Fibroblast of skin of left quadriceps (primary cell): Measurements from ENCODE around the gene MAP2K1.
A peak's percentile ranks its signal among the peaks of the same experiment; 100 is the strongest.
"Not testable (repeated sequence)": the region's sequence is repeated elsewhere in the genome, so short reads cannot be mapped to it uniquely, and the experiment has no call there.

ENCODE experiments used
- DNase-seq, 2 experiments: peaks; one replicate each; pipeline ENCODE4 v3.0.0-alpha.2; 2013; ENCODE audit warnings: low read depth in 2 of 2

Gene MAP2K1

GRCh38 chr15:66393037-66393436, 6.3 kb downstream of the MAP2K1 start:
- not testable (repeated sequence) for DNase-seq

DNA sequence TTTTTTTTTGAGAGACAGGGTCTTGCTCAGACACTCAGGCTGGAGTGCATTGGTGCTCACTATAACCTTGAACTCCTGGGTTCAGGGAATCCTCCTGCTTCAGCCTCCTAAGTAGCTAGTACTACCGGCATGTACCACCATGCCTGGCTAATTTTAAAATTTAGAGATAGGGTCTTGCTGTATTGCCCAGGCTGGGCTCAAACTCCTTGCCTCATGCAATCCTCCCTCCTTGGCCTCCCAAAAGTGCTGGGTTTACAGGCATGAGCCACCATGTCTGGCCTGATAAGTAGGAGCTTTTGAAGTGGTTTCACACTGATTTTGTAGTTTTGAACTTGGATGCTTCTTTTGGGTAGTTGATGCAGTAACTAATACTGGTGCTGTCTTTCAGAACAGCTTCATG, 7.8 kb downstream of the MAP2K1 start:
- no peak for DNase-seq

GRCh38 chr15:66394915-66395314, 8.2 kb downstream of the MAP2K1 start:
- no peak for DNase-seq

GRCh38 chr15:66399276-66399675, 12.6 kb downstream of the MAP2K1 start:
- DNase-seq = no peak

DNA sequence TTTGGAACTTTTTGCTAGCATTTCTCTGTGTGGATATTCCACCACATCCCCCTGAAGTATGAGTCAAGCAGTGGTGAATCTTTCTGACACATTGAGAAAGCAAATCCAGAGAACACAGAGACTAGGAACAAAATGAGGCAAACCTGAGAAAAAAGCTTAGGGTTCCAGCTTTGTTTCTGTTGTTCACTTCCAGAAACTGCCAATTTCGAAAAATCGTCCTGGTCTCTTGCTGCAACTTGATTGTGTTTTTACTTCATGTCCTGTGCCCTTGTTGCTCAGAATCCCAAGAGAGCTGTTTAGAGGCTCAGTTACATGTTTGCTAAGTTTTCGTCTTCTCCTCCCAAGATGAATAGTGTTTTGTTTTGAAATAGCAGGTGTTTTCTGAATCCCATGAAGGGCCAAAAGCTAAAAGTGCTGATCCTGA, 13.7 kb downstream of the MAP2K1 start:
- DNase-seq = no peak

DNA sequence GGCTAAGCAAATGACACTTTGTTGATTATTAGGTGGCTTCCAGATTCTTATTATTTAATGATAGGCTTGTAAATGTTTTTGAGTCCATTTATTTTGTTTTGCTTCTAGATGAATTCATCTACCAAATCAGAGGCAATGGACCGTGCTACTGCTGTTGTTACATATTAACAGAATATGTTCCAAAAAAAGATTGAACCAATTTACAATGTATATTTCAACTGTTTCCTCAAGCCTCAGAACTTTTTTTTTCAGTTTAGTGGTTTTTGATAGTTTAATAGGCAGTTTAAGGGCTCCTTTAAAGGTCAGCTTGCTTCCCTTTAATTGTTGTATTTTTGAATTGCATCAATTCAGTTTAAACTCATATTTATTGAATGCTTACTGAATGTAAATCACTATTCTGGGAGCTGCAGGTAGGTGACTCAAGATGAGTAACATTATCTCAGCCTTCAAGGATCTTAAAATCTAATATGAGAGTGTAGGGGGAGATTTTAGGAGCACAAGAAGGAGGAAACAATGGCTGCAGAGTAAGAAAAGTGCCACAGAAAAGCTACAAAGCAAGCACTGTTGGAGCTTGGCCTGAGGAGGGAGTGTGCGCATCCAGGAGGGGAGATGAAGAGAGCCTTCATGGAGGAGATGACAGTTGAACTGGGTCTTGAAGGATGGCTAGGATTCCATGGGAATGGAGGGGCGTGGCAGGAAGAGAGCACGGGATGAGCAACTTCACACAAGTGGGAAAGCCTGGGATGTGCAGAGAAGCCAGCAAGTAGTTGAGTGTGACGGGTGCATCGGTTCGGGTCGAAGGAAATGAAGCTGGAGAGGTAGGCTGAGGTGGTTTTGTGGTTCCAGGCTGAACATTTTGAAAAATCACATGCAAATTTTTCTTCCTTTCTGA, 14.7 kb downstream of the MAP2K1 start:
- DNase-seq = no peak

DNA sequence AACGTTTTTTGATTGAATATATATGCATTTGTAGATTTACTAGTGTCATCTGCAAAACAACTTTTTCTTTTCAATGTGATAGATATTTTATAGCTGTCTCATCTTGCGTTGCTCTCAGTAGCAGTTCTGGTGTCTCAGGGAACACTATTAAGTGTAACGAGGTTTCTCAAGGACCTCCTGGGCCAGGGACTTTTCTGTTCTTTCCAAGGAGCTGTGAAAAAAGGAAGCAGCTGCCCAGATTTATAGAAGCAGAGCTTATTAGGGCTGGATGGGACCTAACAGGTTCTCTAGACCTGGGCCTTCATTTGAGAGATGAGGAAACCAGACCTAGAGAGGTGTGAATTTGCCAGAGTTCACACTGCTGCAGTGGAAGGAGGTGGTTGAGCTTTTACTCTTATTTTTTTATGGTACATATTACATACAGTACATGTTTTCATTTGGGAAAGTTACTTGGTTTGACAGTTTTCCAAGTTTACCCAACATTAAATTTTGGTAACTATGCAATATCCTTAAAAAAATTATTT, 16.1 kb downstream of the MAP2K1 start:
- no peak for DNase-seq

- no peak for DNase-seq
Measured at GRCh38 chr15:66403323-66403722, 16.6 kb downstream of the MAP2K1 start.

DNA sequence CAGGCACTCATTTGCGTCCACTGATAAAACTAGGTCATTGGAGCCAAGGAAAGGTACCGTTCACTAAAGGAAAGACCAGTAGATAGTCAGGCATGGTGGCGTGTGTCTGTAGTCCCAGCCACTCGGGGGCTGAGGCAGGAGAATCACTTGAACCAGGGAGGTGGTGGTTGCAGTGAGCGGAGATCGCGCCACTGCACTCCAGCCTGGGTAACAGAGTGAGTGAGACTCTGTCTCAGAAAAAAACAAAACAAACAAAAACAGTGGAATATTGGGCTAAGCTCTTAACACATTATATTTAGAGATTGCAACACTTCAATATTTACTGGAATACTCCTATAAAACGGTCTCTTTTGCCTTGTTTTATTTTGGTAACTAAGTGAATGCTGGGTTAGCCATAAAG, 17.4 kb downstream of the MAP2K1 start:
- no peak for DNase-seq

DNA sequence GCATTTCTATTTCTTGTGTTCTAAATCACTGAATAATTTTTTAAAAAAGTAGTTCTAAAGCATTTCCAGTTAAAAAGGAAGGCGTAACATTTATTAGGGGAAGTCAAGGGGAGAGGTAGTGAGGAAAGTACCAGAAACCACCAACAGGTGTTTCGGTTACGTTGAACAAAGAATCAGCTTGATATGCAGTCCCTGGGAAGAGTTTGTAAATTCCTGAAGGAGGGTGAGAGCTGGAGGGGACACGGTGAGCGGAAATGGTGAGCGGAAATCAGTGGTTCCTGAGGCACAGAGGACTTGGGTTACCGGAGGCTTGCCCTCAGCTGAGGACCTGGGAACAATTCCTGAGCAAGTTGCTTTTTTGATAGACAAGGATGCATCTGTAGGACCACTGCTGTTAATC, 17.8 kb downstream of the MAP2K1 start:
- DNase-seq = no peak

GRCh38 chr15:66405007-66405406, 18.3 kb downstream of the MAP2K1 start:
- no peak for DNase-seq

- peak in 1 of 2 experiments; percentile 24 for DNase-seq
Measured at GRCh38 chr15:66405615-66406014, 18.9 kb downstream of the MAP2K1 start.

DNA sequence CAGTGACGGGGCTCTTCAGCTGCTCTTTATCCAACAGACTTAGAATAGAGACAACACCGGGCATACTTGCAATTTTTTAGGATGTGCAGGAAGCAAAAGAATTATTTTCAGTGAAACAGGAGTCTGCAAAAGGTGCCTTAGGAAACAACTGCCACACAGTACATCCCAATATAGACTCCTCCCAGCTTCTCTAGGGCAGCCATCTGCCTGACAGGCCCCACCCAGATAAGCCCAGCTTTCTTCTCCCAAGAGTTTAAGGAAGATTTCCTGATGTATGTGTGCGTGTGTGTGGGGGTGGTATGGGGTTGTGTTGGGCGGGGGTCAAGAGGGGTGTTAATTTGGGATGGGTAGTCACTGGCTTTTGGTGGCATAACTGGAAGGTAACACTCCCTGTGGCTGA, 21.5 kb downstream of the MAP2K1 start:
- DNase-seq = no peak

- no peak for DNase-seq
Measured at GRCh38 chr15:66408675-66409282, 22.1 kb downstream of the MAP2K1 start.

DNA sequence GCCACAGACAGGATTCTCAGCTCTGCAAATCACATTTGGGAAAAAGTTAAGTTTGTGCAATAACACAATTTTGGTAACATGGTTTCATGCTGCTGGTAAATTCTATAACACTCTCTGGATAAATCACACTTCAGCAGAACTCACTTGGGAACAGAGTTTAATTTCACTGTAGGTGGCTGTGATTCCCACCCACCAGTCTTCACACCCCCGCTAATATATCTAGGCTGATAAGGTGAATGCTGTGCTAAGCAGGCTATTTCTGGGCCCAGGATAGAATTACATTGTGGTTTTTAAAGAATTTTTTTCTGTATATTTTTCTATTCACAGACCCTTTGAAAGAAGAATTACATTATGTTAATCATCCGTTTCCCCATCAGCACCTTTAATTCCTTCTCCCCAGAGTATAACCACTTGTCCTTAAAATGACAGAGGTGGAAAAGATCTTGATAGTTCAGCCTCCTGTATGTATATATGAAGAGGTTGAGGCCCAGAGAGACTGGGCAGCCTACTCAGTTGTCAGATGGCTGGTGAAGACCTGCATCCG, 22.9 kb downstream of the MAP2K1 start:
- no peak for DNase-seq

- no peak for DNase-seq
Measured at GRCh38 chr15:66411190-66411589, 24.5 kb downstream of the MAP2K1 start.

GRCh38 chr15:66412220-66412619, 25.5 kb downstream of the MAP2K1 start:
- no peak for DNase-seq

- no peak for DNase-seq
Measured at GRCh38 chr15:66413579-66413978, 26.9 kb downstream of the MAP2K1 start.

DNA sequence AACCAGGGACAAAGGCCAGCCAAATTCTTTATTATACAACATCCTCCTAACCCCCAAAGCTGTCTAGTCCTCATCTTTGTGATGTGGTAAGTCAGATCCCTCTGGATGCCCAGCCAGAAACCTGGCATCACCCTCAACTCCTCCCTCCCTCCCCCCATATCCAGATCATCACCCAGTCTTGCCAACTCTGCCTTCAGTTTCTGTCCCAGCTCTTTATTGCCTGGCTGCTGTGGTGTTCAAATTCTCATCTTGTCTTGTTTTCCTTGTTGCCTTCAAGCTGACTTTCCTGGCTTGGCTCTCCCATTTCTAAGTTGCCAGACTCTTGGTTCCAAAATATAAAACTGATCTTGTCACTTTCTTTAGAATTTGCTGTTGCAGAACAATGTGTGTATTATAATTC, 28.6 kb downstream of the MAP2K1 start:
- DNase-seq = no peak

DNA sequence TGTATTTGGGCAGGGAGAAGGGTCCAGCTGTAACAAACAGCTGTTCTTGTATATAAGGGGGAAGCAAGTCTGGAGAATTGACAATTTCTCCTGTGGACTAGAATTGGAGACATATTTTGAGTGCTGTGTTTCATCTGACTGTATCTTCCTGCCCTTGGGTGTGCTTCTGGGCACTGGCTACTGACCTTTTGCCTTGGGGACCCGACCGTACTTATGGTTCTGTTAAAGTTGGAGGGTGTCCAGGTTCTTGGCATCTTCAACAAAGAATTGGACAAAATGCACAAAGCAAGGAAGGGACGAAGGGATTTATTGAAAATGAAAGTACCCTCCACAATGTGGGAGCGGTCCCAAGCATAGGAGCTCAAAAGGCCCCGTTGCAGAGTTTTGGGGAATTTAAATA, 31.0 kb downstream of the MAP2K1 start:
- DNase-seq = no peak

- no peak for DNase-seq
Measured at GRCh38 chr15:66419471-66419870, 32.8 kb downstream of the MAP2K1 start.

DNA sequence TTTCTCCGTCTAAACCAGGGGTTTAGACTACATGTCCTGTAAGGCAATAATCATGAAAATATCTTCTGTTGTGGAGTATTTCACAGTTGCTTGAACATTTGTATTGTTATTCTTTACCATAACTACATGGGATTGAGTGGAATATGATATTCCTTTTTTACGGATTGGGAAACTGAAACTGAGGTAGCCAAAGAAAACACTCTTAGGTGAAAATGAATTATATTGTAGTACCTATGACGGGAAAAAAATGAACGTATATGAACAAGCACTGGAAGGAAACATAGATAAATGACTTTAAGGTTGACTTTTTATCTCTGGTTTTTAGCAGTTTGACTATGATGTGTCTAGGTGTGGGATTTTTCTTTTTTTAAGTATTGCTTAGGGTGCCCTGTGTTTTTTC, 35.6 kb downstream of the MAP2K1 start:
- DNase-seq = no peak

GRCh38 chr15:66423149-66423548, 36.4 kb downstream of the MAP2K1 start:
- no peak for DNase-seq
